K562 (cell line): ENCODE results near the gene SULT1A2. TPM values are rescaled to one million over a fixed set of nuclear protein-coding genes. Genes with fewer than 3 reads are reported as not detected.
"Not testable (repeated sequence)": the region's sequence is repeated elsewhere in the genome, so short reads cannot be mapped to it uniquely, and the experiment has no call there.

Source experiments
- ATAC-seq: fragments of 200-7000 bp; cut with Tn5 transposase; 3 replicates; pipeline ENCODE4 v1.9.1; 2020; ENCODE audit warnings: moderate library complexity
- BruUV-seq: library from RNA; stranded (reverse); fragments of 400-500 nt; replicated peaks from 2 replicates; lab custom pipeline; 2021; lab: Mats Ljungman, UMichigan
- CTCF ChIA-PET: fragments of 300-600 bp; formaldehyde crosslinking; extraction: SDS; loops from one replicate; lab custom pipeline; 2021; ENCODE audit warnings: low intra/inter-chr PET ratio; lab: Yijun Ruan, JAX
- POLR2A ChIA-PET: fragments of 300-600, 350-650 bp; sonication (Branson Sonifier 250); formaldehyde crosslinking; extraction: SDS; loops from one replicate; lab custom pipeline; 2021; ENCODE audit warnings: antibody characterized with exemption, inconsistent platforms; lab: Yijun Ruan, JAX
- DNase-seq, 4 experiments: peaks; one replicate each; pipeline versions ENCODE4 v3.0.0 to v3.0.0-alpha.2; 2011 to 2018; ENCODE audit warnings: low spot score in 3 of 4, mixed read lengths in 3 of 4; ENCODE audit errors: extremely low read depth in 1 of 4
- FAIRE-seq: peaks from 2 replicates; lab custom pipeline; 2011; peaks lifted over from hg19 to GRCh38; lab: Jason Lieb, UNC
- H2AFZ ChIP-seq: 2 replicates; pipeline ENCODE4 v1.6.0; 2011; ENCODE audit warnings: low read depth, low read length, control low read depth, inconsistent platforms
- H3K27ac ChIP-seq: fragments of 200-600 bp; 3 replicates; pipeline ENCODE4 v1.8.0; 2011; ENCODE audit warnings: low read depth, mild to moderate bottlenecking, control low read depth, inconsistent platforms, low read length, moderate library complexity, mixed read lengths; ENCODE audit errors: extremely low read depth
- H3K27me3 ChIP-seq, 2 experiments: fragments of 300-600 bp in 1 of 2; 2 replicates in 1 of 2; 3 replicates in 1 of 2; pipeline versions ENCODE4 v1.6.0 to v1.8.0; 2011; ENCODE audit warnings: inconsistent platforms in 2 of 2, low read length in 2 of 2, mild to moderate bottlenecking in 1 of 2, mixed read lengths in 1 of 2, moderate library complexity in 1 of 2; ENCODE audit not compliant: control insufficient read depth in 2 of 2, insufficient read depth in 2 of 2
- H3K36me3 ChIP-seq: fragments of 300-600 bp; 3 replicates; pipeline ENCODE4 v1.8.0; 2011; ENCODE audit warnings: mild to moderate bottlenecking, low read length, inconsistent platforms; ENCODE audit not compliant: control insufficient read depth, insufficient read depth
- H3K4me1 ChIP-seq, 2 experiments: fragments of 200-600 bp in 1 of 2; replicated peaks in 1 of 2; 2 replicates in 1 of 2; 3 replicates in 1 of 2; pipeline versions ENCODE4 v1.5.1 to v1.8.0; 2011; ENCODE audit warnings: inconsistent platforms in 2 of 2, low read length in 2 of 2, mild to moderate bottlenecking in 1 of 2, mixed read lengths in 1 of 2, moderate library complexity in 1 of 2; ENCODE audit not compliant: control insufficient read depth in 2 of 2, insufficient read depth in 2 of 2
- H3K4me2 ChIP-seq: 2 replicates; pipeline ENCODE4 v1.6.1; 2011; ENCODE audit warnings: low read length, control low read depth, inconsistent platforms, mixed read lengths; ENCODE audit not compliant: insufficient read depth
- H3K4me3 ChIP-seq: fragments of 200-600 bp; sonication (generic), shearing (Covaris generic); 2 replicates; pipeline ENCODE4 v1.5.1; 2016; ENCODE audit warnings: control low read depth, inconsistent platforms
- H3K79me2 ChIP-seq: fragments of 200-600 bp; 3 replicates; pipeline ENCODE4 v1.8.0; 2011; ENCODE audit warnings: low read length, inconsistent platforms; ENCODE audit not compliant: control insufficient read depth, insufficient read depth
- H3K9ac ChIP-seq, 2 experiments: 2 replicates each; pipeline versions ENCODE4 v1.6.0 to v1.6.1; 2011; ENCODE audit warnings: low read depth in 2 of 2, low read length in 2 of 2, control low read depth in 1 of 2, inconsistent platforms in 1 of 2, mild to moderate bottlenecking in 1 of 2, mixed read lengths in 1 of 2; ENCODE audit not compliant: insufficient read depth in 1 of 2
- H3K9me1 ChIP-seq: one replicate; pipeline ENCODE4 v1.6.0; 2011; ENCODE audit warnings: inconsistent platforms, mild to moderate bottlenecking, low read length, moderate library complexity; ENCODE audit not compliant: control insufficient read depth, insufficient read depth
- H3K9me3 ChIP-seq: replicated peaks from 2 replicates; pipeline ENCODE4 v1.5.1; 2011; ENCODE audit warnings: low read depth, low read length, inconsistent platforms; ENCODE audit not compliant: control insufficient read depth, insufficient read depth
- H4K20me1 ChIP-seq: replicated peaks from 2 replicates; pipeline ENCODE4 v1.6.1; 2011; ENCODE audit warnings: low read length, inconsistent platforms, mixed read lengths; ENCODE audit not compliant: control insufficient read depth, insufficient read depth
- WGBS: fragments of 100-300 bp; shearing (Covaris generic); methylation state at CpG from one replicate; pipeline ENCODE4 v1.1.6; 2016; ENCODE audit warnings: low coverage, mixed read lengths; ENCODE audit not compliant: insufficient coverage; ENCODE audit errors: missing lambda C conversion rate; 5-methylcytosine and 5-hydroxymethylcytosine counted together
- in situ Hi-C: fragments of 300-500 bp; cut with MboI; formaldehyde crosslinking; loops from 4 replicates; pipeline ENCODE4 v1.15.0; 2018; ENCODE audit warnings: inconsistent platforms, mixed read lengths
- intact Hi-C: fragments of 100-400 bp; cut with micrococcal nuclease; formaldehyde crosslinking; loops from 2 replicates; pipeline ENCODE4 v1.14.2; 2022
- polyA plus RNA-seq, 8 experiments: library from polyadenylated mRNA; depleted of rRNA in 4 of 8; stranded (reverse) in 5 of 8; unstranded in 3 of 8; fragments of >200 nt; fragmentation: Nextera tagmentation in 2 of 8; fragmentation: Illumina TruSeq in 1 of 8; extraction: Ambion mirVana in 2 of 8; extraction: Trizol in 1 of 8; gene quantifications; 2 replicates each; pipeline versions ENCODE4 v1.2.1 to v1.2.3, GENCODE V29; 2011 to 2014; ENCODE audit warnings: inconsistent platforms in 1 of 8, missing spikeins in 1 of 8
- total RNA-seq, 7 experiments: library from RNA; depleted of rRNA in 6 of 7; stranded (reverse); fragments of >200 nt in 6 of 7; fragmentation: Illumina TruSeq in 2 of 7; extraction: Trizol in 2 of 7; gene quantifications; 2 replicates each; pipeline versions ENCODE4 v1.2.1 to v1.2.3, GENCODE V29; 2011 to 2021; ENCODE audit warnings: low replicate concordance in 1 of 7

The SULT1A2 gene
- total and polyA plus RNA-seq, 9 of the 15 experiments (the other 6 are each of a cell fraction or from before 2014, with no cell fraction given), result 0.73 to 3.2 (median 1.7) TPM

DNA sequence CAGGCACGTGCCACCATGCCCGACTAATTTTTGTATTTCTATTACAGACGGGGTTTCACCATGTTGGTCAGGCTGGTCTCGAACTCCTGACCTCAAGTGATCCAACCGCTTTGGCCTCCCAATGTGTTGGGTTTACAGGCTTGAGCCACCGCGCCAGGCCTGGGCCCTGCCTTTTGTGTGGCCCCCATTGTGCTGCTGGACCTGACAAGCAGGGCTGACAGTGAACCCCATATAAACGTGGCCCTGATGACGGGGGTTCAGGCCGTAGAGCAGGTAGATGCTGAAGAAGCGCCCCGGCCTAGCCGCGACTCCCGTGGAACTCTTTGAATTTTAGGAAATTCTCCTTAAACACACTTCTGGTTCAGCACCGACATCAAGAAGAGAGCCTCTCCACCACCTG lies 17.7 kb upstream of the SULT1A2 start:
- H3K79me2 ChIP-seq, ATAC-seq, intact Hi-C loops, H3K9me1 ChIP-seq, H3K36me3 ChIP-seq, H3K9ac ChIP-seq, H3K9me3 ChIP-seq, DNase-seq, H3K4me2 ChIP-seq, H3K27ac ChIP-seq, H3K4me3 ChIP-seq, CTCF ChIA-PET, POLR2A ChIA-PET, H3K27me3 ChIP-seq, BruUV-seq, H2AFZ ChIP-seq, H3K4me1 ChIP-seq, FAIRE-seq, H4K20me1 ChIP-seq: not testable (repeated sequence)
- 22% methylated on average over 9 of the region's 16 CpGs for WGBS
- in situ Hi-C loops, result loop anchor here (25.0 kb wide), 4 partner anchors 98 to 1598 kb away; partner anchors contain the start of genes EIF3C and EIF3CL

GRCh38 chr16:28613912-28614311 lies 17.1 kb upstream of the SULT1A2 start:
- in situ Hi-C loops, result loop anchor here (25.0 kb wide), 4 partner anchors 98 to 1598 kb away; partner anchors contain the start of genes EIF3C and EIF3CL
- H3K4me3 ChIP-seq, H4K20me1 ChIP-seq, H3K9me3 ChIP-seq, H3K4me2 ChIP-seq, BruUV-seq, FAIRE-seq, H3K79me2 ChIP-seq, DNase-seq, CTCF ChIA-PET, intact Hi-C loops, ATAC-seq, POLR2A ChIA-PET, H2AFZ ChIP-seq, H3K27me3 ChIP-seq, H3K36me3 ChIP-seq, H3K9me1 ChIP-seq, H3K9ac ChIP-seq, H3K27ac ChIP-seq: not testable (repeated sequence)
- WGBS, result 33% methylated on average over 3 of the region's 26 CpGs
- peaks cover 6 to 15% of the 10 kb centered on the region in 2 experiments; a peak in 3 of 5 replicates for H3K4me1 ChIP-seq

DNA sequence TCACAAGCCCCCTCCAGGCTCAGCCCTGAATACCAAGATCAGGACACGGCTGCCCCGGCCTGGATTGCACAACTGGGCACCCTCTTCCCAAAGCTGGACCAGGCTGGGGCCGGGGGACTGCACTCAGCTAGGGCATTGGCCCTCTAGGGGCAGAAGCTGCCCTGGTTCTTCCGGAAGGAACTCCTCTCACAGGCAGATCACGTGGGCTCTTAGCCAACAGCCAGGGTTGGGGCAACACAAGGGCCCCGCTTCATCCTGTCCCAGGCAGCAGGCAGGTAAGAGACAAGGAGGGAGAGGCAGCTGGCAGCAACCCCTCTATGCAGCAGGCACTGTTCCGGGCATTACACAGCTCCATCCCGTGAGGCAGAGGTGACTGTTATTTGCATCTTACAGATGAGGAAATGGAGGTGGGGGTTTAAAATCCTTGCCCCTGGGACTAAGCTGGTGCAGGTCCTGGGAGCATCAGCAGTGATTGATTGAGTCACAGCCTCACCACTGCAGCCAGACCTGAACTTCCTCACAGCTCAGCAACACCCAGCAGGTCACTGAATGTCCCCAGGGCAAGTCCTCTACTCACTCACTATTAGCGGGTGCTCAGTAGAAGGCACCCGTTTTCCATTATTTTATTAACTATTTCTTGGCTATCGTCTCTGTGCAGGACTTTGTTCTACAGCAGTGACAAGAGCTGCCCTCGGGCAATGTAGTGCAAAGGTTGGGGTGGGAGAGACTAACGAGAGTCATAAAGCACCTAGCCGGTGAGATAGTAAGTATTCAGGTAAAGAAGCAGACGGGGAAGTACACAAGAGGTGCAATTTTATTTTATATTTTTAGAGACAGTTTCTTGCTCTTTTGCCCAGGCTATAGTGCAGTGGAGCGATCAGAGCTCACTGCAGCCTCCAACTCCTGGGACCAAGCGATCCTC lies 15.8 kb upstream of the SULT1A2 start:
- BruUV-seq, H3K27me3 ChIP-seq, intact Hi-C loops, H3K4me2 ChIP-seq, H3K79me2 ChIP-seq, H3K9me1 ChIP-seq, H3K36me3 ChIP-seq, H3K4me3 ChIP-seq, CTCF ChIA-PET, POLR2A ChIA-PET, DNase-seq, H2AFZ ChIP-seq, H3K27ac ChIP-seq, H3K9ac ChIP-seq, H3K9me3 ChIP-seq, FAIRE-seq, H4K20me1 ChIP-seq: not testable (repeated sequence)
- in situ Hi-C loops, result loop anchor here (25.0 kb wide), 4 partner anchors 100 to 1600 kb away; partner anchors contain the start of genes EIF3C and EIF3CL
- no CpG with 5 or more reads among the region's 17 CpGs for WGBS
- ATAC-seq, result peak; percentile 45
- peaks cover 6 to 17% of the 10 kb centered on the region in 2 experiments; a peak in 3 of 5 replicates for H3K4me1 ChIP-seq
